SK-N-SH treated with all-trans-retinoic acid at 6 μM for 48 hours (cell line): ENCODE results near the gene ABCB8.

ENCODE experiments used
- CSDC2 ChIP-seq: fragments of 250-450 bp; sonication (Bioruptor Pico); IDR thresholded peaks from 2 replicates; pipeline ENCODE4 v1.5.0; 2020; ENCODE audit warnings: mild to moderate bottlenecking, moderate library complexity
- SNAI2 ChIP-seq: fragments of 250-450 bp; sonication (Bioruptor Pico); IDR thresholded peaks from 2 replicates; pipeline ENCODE4 v1.5.0; 2020; ENCODE audit warnings: mild to moderate bottlenecking, moderate library complexity
- ZFP3 ChIP-seq: fragments of 250-450 bp; sonication (Bioruptor Pico); IDR thresholded peaks from 2 replicates; pipeline ENCODE4 v1.5.0; 2020; ENCODE audit warnings: mild to moderate bottlenecking, moderate library complexity
- ZNF8 ChIP-seq: fragments of 450-650 bp; formaldehyde crosslinking; IDR thresholded peaks from 2 replicates; pipeline ENCODE4 v1.5.0; 2020; ENCODE audit warnings: mild to moderate bottlenecking, moderate library complexity
- TF ChIP-seq, protein P1 (sequence below): fragments of 250-450 bp; sonication (Bioruptor Pico); IDR thresholded peaks from 2 replicates; pipeline ENCODE4 v1.5.1; 2020; ENCODE audit warnings: low read depth, mild to moderate bottlenecking, moderate library complexity
- TF ChIP-seq, protein P2 (sequence below): fragments of 250-450 bp; sonication (Bioruptor Pico); IDR thresholded peaks from 2 replicates; pipeline ENCODE4 v1.8.0; 2020; ENCODE audit warnings: mild to moderate bottlenecking, moderate library complexity, borderline replicate concordance

DNA sequence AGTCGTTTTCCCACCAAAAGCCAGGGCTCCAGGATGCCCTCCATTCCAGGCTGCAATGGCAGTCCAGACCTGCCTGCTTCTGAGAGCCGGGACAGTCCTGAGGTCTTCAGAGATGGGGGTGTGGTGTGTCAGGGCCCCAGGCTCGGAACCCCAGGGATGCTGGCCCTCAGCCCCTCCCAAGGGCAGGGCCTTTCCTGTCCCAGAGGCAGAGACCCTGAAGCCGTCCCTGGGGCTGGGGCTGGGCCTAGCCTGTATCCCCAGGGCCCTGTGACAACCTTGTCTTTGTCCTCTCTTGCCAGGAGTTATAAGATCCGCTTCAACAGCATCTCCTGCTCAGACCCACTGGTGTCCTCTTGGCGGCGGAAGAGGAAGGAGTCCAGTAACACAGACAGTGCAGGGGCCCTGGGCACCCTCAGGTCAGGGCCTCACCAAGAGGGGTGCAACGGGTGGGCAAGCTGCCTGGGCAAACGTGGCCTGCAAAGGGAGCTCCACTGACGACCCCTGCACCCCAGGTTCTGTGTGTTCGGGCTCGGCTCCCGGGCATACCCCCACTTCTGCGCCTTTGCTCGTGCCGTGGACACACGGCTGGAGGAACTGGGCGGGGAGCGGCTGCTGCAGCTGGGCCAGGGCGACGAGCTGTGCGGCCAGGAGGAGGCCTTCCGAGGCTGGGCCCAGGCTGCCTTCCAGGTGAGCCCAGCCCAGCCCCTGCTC is 21.5 kb upstream of the ABCB8 start:
- TF ChIP-seq, protein P1, sequence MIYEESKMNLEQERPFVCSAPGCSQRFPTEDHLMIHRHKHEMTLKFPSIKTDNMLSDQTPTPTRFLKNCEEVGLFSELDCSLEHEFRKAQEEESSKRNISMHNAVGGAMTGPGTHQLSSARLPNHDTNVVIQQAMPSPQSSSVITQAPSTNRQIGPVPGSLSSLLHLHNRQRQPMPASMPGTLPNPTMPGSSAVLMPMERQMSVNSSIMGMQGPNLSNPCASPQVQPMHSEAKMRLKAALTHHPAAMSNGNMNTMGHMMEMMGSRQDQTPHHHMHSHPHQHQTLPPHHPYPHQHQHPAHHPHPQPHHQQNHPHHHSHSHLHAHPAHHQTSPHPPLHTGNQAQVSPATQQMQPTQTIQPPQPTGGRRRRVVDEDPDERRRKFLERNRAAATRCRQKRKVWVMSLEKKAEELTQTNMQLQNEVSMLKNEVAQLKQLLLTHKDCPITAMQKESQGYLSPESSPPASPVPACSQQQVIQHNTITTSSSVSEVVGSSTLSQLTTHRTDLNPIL (CRISPR knock-in tag), result no peak
- TF ChIP-seq ZNF8 (CRISPR knock-in tag) (no peak), SNAI2 (CRISPR knock-in tag) (no peak), ZFP3 (CRISPR knock-in tag) (no peak), CSDC2 (no peak)
- TF ChIP-seq, protein P2, sequence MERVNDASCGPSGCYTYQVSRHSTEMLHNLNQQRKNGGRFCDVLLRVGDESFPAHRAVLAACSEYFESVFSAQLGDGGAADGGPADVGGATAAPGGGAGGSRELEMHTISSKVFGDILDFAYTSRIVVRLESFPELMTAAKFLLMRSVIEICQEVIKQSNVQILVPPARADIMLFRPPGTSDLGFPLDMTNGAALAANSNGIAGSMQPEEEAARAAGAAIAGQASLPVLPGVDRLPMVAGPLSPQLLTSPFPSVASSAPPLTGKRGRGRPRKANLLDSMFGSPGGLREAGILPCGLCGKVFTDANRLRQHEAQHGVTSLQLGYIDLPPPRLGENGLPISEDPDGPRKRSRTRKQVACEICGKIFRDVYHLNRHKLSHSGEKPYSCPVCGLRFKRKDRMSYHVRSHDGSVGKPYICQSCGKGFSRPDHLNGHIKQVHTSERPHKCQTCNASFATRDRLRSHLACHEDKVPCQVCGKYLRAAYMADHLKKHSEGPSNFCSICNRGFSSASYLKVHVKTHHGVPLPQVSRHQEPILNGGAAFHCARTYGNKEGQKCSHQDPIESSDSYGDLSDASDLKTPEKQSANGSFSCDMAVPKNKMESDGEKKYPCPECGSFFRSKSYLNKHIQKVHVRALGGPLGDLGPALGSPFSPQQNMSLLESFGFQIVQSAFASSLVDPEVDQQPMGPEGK (CRISPR knock-in tag), result no peak
